ENCODE results near the gene FAM229A. TPM values are rescaled to one million over a fixed set of nuclear protein-coding genes. Genes with fewer than 3 reads are reported as not detected.

FAM229A gene
- total and polyA plus RNA-seq, 9 of the 15 experiments (the other 6 are each of a cell fraction or from before 2014, with no cell fraction given): 0.04 to 21.6 (median 7.4) TPM

DNA sequence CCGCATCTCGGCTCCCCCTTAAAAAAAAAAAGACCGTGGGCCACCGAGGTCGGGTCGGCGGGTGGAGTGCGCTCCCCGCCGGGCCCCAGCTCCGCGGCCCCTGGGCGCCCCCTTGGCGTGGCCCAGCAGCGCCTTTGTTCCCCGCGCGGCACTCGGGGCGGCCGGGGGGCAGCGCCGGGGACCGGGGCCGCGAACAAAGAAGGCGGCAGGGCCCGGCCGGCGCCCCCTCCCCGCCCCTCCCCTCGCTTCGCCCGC lies 26.8 kb downstream of the FAM229A start (continued):
- TF ChIP-seq, protein P1, sequence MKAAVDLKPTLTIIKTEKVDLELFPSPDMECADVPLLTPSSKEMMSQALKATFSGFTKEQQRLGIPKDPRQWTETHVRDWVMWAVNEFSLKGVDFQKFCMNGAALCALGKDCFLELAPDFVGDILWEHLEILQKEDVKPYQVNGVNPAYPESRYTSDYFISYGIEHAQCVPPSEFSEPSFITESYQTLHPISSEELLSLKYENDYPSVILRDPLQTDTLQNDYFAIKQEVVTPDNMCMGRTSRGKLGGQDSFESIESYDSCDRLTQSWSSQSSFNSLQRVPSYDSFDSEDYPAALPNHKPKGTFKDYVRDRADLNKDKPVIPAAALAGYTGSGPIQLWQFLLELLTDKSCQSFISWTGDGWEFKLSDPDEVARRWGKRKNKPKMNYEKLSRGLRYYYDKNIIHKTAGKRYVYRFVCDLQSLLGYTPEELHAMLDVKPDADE (conservative IDR thresholded peaks at IDR 0.05; ENCODE audit: control insufficient read depth, low read depth, low read length): no peak
- TF ChIP-seq, protein P2, sequence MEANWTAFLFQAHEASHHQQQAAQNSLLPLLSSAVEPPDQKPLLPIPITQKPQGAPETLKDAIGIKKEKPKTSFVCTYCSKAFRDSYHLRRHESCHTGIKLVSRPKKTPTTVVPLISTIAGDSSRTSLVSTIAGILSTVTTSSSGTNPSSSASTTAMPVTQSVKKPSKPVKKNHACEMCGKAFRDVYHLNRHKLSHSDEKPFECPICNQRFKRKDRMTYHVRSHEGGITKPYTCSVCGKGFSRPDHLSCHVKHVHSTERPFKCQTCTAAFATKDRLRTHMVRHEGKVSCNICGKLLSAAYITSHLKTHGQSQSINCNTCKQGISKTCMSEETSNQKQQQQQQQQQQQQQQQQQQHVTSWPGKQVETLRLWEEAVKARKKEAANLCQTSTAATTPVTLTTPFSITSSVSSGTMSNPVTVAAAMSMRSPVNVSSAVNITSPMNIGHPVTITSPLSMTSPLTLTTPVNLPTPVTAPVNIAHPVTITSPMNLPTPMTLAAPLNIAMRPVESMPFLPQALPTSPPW (CRISPR knock-in tag; IDR thresholded peaks at IDR 0.05): 0 out of 2 replicates have a peak, but pooled peaks have one; percentile 44
- TF ChIP-seq, protein P3, sequence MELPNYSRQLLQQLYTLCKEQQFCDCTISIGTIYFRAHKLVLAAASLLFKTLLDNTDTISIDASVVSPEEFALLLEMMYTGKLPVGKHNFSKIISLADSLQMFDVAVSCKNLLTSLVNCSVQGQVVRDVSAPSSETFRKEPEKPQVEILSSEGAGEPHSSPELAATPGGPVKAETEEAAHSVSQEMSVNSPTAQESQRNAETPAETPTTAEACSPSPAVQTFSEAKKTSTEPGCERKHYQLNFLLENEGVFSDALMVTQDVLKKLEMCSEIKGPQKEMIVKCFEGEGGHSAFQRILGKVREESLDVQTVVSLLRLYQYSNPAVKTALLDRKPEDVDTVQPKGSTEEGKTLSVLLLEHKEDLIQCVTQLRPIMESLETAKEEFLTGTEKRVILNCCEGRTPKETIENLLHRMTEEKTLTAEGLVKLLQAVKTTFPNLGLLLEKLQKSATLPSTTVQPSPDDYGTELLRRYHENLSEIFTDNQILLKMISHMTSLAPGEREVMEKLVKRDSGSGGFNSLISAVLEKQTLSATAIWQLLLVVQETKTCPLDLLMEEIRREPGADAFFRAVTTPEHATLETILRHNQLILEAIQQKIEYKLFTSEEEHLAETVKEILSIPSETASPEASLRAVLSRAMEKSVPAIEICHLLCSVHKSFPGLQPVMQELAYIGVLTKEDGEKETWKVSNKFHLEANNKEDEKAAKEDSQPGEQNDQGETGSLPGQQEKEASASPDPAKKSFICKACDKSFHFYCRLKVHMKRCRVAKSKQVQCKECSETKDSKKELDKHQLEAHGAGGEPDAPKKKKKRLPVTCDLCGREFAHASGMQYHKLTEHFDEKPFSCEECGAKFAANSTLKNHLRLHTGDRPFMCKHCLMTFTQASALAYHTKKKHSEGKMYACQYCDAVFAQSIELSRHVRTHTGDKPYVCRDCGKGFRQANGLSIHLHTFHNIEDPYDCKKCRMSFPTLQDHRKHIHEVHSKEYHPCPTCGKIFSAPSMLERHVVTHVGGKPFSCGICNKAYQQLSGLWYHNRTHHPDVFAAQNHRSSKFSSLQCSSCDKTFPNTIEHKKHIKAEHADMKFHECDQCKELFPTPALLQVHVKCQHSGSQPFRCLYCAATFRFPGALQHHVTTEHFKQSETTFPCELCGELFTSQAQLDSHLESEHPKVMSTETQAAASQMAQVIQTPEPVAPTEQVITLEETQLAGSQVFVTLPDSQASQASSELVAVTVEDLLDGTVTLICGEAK (IDR thresholded peaks at IDR 0.05): no peak
- TF ChIP-seq, protein P3 (CRISPR knock-in tag; IDR thresholded peaks at IDR 0.05): no peak
- TF ChIP-seq, protein P4, sequence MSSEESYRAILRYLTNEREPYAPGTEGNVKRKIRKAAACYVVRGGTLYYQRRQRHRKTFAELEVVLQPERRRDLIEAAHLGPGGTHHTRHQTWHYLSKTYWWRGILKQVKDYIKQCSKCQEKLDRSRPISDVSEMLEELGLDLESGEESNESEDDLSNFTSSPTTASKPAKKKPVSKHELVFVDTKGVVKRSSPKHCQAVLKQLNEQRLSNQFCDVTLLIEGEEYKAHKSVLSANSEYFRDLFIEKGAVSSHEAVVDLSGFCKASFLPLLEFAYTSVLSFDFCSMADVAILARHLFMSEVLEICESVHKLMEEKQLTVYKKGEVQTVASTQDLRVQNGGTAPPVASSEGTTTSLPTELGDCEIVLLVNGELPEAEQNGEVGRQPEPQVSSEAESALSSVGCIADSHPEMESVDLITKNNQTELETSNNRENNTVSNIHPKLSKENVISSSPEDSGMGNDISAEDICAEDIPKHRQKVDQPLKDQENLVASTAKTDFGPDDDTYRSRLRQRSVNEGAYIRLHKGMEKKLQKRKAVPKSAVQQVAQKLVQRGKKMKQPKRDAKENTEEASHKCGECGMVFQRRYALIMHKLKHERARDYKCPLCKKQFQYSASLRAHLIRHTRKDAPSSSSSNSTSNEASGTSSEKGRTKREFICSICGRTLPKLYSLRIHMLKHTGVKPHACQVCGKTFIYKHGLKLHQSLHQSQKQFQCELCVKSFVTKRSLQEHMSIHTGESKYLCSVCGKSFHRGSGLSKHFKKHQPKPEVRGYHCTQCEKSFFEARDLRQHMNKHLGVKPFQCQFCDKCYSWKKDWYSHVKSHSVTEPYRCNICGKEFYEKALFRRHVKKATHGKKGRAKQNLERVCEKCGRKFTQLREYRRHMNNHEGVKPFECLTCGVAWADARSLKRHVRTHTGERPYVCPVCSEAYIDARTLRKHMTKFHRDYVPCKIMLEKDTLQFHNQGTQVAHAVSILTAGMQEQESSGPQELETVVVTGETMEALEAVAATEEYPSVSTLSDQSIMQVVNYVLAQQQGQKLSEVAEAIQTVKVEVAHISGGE (CRISPR knock-in tag; IDR thresholded peaks at IDR 0.05): peak in 1 of 3 experiments; percentile 33; a peak in 1 of 6 replicates
- TF ChIP-seq, protein P5, sequence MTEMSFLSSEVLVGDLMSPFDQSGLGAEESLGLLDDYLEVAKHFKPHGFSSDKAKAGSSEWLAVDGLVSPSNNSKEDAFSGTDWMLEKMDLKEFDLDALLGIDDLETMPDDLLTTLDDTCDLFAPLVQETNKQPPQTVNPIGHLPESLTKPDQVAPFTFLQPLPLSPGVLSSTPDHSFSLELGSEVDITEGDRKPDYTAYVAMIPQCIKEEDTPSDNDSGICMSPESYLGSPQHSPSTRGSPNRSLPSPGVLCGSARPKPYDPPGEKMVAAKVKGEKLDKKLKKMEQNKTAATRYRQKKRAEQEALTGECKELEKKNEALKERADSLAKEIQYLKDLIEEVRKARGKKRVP (CRISPR knock-in tag; IDR thresholded peaks at IDR 0.05): no peak
- TF ChIP-seq BRCA1 (IDR thresholded peaks at IDR 0.05): no peak
- no peak for TF ChIP-seq BRCA1 (CRISPR knock-in tag; IDR thresholded peaks at IDR 0.05)
- TF ChIP-seq, protein P6, sequence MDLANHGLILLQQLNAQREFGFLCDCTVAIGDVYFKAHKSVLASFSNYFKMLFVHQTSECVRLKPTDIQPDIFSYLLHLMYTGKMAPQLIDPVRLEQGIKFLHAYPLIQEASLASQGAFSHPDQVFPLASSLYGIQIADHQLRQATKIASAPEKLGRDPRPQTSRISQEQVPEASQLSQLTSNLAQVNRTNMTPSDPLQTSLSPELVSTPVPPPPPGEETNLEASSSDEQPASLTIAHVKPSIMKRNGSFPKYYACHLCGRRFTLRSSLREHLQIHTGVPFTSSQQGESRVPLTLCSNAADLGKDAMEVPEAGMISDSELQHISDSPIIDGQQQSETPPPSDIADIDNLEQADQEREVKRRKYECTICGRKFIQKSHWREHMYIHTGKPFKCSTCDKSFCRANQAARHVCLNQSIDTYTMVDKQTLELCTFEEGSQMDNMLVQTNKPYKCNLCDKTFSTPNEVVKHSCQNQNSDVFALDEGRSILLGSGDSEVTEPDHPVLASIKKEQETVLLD (IDR thresholded peaks at IDR 0.05): no peak

Measured in K562 (cell line).